Measurements from ENCODE around the gene NF1. TPM values are rescaled to one million over a fixed set of nuclear protein-coding genes. Genes with fewer than 3 reads are reported as not detected.
"Not testable (repeated sequence)": the region's sequence is repeated elsewhere in the genome, so short reads cannot be mapped to it uniquely, and the experiment has no call there.

Gene NF1
- total RNA-seq, 1 experiment from 2014 or later, result 30.2 TPM

DNA sequence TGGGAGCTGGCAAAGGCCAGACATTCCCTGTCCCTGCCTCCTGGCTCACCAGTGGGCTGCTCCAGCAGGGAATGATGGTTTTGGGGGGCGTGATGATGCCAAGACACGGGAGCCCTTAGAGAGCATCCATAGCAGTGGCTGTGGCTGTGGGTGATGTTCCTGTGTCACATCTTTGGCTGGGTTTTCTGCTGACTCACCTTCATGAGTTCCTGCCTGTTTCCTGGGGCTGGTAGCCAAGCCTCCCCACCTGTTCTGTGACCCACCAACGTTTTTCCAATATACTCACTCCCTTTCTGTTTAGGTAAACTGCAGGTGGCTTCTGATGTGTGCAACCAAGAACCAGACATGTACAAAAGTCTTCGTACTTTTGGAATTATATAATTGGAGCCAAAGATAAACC, 16.5 kb upstream of the NF1 start:
- peak; percentile 3 for DNase-seq (ENCODE audit: low read depth)

DNA sequence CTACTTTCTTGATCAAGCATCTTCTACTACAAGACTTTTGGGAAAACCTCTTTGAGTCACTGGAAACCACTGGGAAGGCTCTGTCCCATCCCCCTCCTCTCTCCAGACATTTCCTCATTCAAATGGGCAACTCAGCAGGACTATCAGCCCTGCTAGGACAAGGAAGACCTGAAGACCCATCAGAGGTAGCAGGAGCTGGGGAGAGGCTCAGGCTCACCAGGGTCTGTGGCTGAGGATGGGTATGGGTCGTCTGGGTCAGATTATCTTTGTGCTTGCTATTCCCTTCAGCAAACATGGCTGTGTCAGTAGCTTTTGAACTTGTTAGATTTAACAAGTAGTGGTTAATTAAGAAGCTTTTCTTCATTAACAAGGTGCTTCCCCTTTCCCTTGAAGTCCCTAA, 15.0 kb upstream of the NF1 start:
- no peak for DNase-seq (ENCODE audit: low read depth)

DNA sequence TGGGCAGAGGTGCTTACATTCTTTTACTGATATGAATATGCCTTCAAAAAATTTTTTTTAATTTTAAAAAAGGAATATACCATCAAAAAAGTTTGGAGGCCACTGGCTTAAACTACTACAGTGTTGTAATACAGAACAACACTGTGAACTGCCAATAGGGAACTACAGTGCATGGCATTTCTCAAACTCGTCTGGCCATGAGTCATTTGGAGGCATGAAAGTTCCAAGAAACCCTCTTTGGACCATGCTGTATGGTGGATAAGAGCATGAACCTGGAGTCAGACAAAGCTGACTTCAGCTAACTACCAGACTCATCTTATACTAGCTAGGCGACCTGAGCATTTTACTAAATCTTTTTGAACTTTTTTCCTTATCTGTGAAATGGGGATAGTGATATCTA, 9.2 kb upstream of the NF1 start:
- peak; percentile 39 for DNase-seq (ENCODE audit: low read depth)

DNA sequence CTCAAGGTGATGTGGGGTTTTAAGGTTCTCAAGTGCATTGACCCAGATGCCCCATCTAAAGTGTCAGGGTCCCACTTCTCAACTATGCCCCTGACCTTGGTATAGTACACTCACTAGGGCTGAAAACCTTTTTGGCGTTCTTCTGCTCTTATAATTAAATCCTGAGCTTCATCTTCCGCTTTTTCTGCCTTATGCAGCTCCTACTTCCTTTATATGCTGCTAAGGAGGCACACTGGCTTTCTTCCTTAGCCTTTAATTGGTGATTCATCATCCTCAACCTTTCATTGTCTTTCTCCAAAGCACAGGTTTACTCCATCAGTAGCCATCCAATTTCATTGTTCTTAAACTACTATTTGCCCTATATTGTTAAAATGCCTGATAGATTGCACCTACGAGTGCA, 5.3 kb upstream of the NF1 start:
- DNase-seq (ENCODE audit: low read depth), result no peak

DNA sequence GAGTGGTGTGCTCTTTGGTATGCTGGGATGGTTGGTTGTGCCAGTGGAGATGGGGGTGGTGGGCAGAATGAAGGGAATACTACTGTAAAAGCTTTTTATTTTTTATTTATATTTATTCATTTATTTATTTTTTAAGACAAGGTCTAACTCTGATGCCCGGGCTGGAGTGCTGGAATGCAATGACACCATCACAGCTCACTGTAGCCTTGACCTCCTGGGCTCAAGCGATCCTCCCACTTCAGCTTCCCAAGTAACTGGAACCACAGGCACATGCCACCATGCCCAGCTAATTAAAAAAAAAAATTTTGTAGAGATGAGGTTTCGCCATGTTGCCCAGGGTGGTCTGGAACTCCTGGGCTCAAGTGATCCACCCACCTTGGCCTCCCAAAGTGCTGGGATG, 4.1 kb upstream of the NF1 start:
- not testable (repeated sequence) for DNase-seq (ENCODE audit: low read depth)

DNA sequence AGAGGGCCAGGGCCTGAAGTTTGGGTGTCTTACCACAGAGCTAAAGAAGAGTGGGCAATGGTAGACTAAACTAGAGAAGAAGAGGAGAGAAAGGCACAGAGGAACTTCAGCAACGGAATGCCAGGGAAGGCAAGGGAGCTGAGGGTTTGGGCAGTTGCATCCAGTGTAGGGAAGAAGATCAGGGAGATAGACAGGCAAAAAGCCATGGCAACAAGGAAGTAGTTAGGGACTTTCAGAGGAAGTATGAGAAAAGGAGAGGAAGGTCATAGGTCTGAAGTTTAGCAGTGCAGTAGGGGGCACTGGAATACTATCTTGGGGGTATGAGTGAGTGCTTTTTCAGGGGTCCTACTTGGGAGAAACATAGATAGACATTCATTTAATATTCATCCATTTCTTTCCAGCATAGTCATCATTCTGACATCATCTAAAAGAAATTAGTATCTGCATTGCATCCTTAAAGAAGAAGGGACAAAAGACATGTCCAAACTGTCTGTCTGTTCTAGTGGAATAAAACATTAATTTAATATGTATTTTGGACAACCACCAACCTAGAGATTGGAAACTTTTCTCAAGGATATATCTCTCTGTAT, 2.2 kb upstream of the NF1 start:
- DNase-seq (ENCODE audit: low read depth), result no peak

DNA sequence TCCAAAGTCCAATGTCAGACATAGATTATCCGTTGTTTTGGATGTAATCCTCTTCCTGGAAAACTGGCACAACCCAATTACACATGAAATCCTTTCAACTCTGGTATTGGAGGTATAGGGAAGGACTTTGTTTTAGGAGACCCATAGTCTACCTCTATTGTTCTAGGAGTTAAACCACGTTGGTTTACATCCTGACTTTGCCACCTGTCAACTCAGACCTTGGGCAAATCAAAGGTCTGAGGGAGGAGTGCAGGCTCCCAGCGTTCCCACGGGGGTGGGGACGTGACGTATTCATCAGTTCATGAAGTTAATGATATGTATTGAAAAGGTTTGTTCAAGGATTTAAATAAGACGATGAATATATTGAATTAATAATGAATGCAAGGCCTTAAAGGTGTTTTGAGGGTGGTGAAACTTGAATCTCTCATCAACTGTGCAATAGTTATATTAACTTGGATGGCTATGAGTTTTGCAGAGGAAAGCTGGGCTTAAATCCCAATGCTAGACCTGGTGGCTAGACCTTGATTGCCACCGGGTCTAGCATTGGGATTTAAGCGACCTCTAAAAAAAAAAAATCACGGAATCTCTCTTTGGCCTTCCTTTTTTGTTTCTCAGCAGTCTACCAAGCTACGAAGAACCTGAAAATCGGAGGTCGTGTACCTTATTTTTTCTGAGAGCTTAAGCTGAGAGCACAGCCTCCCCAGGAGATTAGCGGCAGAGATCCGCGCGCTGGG, 744 bp upstream of the NF1 start:
- no peak for DNase-seq (ENCODE audit: low read depth)

DNA sequence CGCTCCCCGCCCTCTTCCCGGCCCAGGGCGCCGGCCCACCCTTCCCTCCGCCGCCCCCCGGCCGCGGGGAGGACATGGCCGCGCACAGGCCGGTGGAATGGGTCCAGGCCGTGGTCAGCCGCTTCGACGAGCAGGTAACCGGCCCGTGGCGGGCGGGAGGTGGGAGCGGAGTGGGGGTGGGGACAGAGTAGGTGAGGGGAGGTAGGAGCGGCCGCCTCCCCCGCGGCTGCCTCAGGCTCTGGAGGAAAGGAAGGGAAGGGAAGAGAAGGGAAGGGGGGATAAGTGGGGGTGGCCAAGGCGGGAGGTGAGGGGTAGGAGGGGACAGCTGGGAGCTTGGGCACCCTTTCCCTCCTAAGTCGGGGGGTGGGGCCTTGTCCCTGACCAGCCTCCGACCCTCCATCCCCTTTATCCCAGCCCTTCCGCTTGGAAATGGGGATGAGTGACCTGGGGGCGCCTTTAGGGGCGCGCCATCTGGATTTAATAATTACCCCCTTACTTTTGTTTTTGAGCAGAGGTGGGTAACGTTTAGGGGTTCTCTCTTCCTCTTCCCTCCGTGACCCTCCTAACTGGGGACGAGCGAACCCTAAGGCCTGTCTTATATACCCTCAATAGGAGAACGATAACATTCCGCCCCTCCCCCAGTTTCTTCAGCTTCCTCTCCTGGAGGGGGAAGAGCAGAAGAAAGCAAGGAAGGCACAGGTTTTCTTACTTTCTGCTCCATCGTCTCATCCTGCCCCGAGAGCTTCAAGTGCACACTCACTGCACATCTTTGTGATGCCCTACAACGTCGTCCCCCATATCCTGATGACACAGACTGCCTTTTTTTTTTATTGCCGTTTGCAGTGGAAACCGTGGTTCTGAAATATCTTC, 694 bp downstream of the NF1 start:
- peak; percentile 53 for DNase-seq (ENCODE audit: low read depth)

DNA sequence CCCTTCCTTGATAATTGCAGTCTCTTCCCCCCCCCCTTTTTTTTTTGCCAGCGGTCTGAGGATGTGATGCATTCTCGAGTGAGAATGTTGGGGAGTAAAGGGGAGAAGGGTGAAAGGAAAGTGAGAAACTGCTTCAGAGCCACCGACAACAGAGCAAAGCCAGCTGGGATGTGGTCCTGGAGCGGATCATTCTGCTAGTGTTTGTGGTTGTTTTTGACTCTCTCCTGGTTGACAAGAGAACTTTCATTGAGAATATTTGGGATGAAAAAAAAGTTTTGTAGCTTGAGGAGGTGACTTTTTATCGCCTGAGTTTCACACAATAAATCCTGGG, 1.3 kb downstream of the NF1 start:
- DNase-seq (ENCODE audit: low read depth), result no peak

DNA sequence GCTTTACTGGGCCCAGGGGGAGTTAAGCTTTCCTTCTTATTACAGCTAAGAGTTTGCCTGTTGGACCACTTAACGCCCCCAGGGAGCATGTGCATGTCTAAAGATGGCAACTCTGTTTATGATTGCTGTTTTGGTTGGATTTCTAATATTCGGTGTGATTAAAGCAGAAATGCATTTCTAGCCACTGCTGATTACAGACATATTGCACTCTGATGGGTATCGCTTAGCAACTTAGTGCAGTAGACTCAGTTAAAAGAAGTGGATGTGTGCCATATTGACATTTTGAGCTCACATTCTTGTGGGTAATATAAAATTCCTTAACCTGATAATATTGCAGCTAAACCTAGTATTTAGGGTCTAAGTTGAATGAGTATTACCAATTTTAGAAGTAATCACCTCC, 4.2 kb downstream of the NF1 start:
- no peak for DNase-seq (ENCODE audit: low read depth)

DNA sequence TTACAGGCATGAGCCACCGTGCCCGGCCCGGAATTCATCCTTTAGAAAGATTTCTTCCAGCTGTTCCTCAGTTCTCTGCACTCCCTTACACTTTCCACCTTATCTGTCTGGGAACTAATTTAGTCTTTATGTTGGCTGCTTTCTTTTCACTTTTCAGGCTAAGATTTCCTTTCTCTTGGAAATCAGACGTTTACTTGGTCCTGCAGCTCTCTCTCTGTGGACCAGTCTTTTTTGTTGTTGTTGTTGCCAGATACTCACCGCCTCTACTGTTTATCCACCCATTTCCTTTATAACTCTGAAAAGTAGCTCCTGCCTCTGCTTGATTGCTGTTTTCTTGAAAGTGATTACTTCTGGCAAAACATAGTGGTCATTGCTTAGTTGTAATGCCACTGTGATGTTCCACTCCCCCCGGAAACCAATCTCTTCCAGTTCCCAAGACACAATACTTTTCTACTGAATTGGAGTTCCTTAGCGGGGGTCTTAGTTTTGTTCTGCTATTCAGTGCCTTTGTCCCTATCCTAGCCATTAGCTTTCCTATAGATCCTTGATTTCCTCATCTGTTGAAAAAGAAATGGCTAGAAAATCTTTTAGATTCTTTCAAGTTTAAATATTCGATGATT, 6.2 kb downstream of the NF1 start:
- DNase-seq (ENCODE audit: low read depth), result no peak

DNA sequence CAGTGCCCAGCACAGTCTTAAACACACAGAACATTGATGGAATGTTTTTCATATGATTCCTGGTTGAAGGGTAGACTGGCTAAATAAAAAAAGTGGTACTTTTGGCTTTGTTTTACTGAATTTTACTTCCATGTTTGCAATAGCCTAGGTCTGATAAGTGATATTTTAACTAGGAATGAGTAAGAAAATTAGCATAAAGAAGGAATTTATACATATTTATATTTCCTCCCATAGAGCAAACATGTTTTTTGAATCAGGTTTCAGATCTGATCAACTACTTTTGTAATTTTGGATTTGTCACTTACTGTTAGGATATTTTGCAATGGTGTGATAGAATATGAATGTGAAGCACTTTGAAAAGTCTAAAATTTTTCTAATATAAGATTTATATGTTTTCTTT, 7.2 kb downstream of the NF1 start:
- no peak for DNase-seq (ENCODE audit: low read depth)

DNA sequence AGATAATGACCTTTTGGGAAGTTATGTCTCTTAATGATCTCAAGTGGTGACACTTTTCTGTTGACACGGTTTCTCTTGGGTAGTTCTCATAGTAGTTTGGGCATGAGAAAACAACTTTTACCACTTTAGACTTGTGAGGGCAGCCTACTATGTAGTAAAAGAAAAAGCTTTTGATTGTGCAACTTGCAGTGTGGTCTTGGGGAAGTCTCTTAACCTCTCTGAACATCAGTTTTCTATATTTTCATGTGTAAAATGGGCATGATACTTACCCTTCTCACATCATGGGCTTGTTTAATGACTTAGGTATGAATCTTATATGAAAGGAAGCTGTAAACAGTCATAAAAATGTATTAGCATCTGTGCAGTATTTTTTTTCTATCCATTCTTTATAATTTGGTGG, 11.2 kb downstream of the NF1 start:
- no peak for DNase-seq (ENCODE audit: low read depth)

DNA sequence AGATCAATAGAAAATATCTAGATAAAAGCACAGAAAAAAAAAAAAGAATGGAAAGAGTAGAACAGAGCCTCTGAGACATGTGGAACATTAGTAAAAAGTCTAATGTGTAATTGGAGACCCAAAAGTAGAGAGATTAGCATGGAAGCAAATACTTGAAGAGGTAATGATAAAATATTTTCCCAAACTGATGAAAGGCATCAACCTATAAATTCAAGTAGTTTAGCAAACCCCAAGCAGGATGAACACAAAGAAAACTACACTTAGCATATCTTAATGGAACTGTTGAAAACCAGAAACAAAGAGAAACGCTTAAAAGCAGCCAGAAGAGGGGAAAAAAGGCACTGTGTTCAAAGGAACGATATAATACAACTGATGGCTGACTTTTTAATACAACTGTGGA, 16.4 kb downstream of the NF1 start:
- no peak for DNase-seq (ENCODE audit: low read depth)

DNA sequence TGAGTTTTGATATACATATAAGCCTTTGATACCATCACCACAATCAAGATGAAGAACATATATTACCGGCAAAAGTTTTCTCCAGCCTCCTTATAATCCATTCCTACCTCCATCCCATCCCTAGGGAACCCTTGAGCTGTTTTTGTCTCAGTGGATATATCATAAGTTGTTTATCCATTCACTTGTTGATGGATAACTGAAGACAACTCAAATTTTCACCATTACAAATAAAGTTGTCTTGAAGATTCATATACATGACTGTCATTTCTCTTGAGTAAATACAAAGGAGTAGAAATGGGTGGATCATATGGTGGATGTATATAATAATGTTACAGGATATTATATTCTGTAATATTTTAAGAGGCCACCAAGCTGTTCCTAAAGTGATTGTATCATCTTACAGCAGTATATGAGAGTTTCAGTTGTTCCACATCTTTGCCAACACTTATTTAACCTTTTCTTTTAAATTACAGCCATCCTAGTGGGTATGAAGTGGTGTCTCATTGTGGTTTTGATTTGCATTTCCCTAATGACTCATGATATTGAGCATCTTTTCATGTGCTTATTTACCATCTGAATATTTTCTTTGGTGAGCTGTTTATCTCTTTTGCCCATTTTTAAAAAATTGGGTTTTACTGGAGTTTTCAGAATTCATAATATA, 17.4 kb downstream of the NF1 start:
- peak; percentile 56 for DNase-seq (ENCODE audit: low read depth)

DNA sequence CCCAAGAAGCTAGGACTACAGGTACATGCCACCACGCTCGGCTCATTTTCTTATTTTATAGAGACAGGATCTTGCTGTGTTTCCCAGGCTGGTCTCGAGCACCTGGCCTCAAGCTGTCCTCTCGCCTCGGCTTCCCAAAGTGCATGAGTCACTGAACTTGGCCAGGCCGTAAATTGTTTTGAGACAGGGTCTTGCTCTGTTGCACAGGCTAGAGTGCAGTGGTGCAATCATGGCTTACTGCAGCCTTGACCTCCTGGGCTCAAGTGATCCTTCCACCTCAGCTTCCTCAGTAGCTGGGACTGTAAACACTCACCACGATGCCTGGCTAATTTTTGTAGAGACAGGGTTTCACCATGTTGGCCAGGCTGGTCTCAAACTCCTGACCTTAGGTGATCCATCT, 18.6 kb downstream of the NF1 start:
- DNase-seq (ENCODE audit: low read depth), result peak; percentile 82

DNA sequence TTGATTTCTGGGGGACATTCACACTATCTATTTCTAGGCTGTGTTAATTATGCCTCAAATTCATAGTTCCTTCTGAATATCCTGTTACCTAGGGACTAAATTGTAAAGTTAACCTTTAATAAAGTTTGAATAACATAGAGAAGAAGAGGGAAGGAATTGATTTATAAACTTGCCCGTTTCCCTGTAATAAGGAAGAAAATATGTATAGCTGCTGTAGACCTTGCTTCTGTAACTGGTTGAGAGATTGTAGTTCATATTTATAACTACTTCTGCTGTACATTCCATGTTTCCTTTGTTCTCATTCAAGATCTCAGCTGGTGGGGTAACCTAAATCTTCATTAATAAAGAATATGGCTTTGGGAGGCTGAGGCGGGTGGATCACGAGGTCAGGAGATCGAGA, 19.2 kb downstream of the NF1 start:
- no peak for DNase-seq (ENCODE audit: low read depth)

DNA sequence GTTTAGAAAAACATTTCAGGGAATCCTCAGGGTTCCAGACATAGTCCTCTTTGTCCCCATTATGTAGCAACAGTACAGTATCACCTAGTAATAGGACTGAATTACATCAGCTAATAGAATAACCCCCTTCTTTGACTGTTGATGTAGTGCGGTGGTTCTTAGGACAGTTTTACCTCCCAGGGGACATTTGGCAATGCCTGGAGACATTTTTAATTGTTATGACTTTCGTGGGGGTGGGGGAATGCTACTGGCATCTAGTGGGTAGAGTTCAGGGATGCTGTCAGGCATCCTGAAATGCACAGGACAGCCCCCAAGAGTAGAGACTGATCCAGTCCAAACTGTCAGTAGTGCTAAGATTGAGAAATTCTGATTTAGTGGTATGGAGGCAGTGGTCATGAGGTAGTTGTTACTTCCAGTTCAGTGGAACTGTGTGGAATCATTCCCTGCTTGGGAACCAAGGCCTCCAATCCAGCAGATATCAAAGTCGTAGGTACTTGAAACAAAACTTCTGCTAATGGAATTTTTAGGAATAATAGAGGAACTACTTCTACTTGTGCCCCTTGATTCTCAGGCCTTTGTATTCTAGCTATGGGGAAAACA, 20.3 kb downstream of the NF1 start:
- DNase-seq (ENCODE audit: low read depth), result peak; percentile 71

DNA sequence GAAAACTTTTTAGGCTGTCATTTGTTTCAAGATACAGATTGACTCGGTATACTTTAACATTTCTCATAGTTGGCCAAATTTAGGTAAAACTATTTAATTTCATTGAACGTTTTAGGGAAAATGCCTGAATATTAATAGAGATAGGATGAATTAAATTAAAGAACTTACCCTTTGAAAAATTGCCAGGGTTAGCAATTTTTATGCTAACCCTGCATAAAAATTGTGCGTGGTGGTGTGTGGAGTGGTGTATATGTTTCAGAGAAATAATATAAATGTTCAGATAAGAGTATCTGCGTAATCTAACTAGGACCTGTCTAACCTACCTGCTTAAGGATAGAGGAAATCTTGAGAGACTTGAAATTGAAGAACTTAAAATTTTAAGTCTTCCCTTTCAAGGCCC, 21.4 kb downstream of the NF1 start:
- DNase-seq (ENCODE audit: low read depth), result no peak

DNA sequence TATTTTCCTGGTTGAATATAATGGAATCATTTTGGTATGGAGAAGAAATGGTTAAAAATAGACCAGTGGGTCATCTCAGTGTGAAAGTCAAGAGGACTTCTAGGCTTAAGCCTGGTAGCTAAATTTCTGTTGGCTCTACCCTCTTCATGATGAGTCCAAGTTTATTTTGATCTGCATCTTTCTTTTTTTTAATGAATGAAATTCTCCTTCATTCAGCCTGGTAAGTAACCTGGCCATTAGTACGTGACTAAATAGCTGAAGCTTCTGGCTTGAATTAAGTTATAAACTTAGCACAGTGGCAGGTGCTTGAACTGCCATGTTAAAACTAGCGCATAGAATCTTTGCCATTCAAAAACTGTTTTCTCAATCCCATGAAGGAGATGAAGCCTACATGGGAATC, 28.0 kb downstream of the NF1 start:
- DNase-seq (ENCODE audit: low read depth), result no peak

DNA sequence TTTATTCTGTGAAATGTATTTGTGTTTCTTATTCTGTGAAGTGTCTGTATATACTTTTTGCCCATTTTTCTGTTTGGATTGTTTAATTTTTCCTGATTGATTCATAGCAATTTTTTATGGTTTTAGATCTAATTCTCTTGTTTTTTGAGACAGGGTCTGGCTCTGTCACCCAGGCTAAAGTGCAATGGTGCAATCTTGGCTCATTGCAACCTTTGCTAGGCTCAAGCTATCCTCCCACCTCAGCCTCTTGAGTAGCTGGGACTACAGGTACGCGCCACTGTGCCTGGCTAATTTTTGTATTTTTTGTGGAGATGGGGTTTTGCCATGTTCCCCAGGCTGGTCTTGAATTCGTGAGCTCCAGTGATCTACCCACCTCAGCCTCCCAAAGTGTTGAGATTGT, 31.5 kb downstream of the NF1 start:
- DNase-seq (ENCODE audit: low read depth), result no peak

DNA sequence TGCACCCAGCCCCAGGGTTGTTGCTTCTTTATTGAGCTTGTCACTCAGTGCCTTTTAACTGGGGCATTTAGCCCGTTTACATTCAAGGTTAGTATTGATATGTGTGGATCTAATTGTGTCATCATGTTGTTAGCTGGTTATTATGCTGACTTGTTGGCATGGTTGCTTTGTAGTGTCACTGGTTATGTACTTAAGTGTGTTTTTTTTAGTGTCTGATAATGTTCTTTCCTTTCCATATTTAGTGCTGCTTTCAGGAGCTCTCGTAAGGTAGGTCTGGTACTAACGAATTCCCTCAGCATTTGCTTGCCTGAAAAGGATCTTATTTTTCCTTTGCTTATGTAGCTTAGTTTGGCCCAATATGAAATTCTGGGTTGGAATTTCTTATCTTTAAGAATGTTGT, 33.5 kb downstream of the NF1 start:
- DNase-seq (ENCODE audit: low read depth), result no peak

Measured in RPMI7951 (cell line).